GM19025 (cell line): ENCODE data around the gene CCDC88A.
"Not testable (repeated sequence)": the region's sequence is repeated elsewhere in the genome, so short reads cannot be mapped to it uniquely, and the experiment has no call there.

ENCODE experiments used
- ATAC-seq: cut with Tn5 transposase; IDR thresholded peaks from one replicate; pipeline ENCODE4 v1.9.1; 2021; ENCODE audit warnings: mild to moderate bottlenecking, low read depth, moderate library complexity; ENCODE audit not compliant: unreplicated experiment

CCDC88A gene

DNA sequence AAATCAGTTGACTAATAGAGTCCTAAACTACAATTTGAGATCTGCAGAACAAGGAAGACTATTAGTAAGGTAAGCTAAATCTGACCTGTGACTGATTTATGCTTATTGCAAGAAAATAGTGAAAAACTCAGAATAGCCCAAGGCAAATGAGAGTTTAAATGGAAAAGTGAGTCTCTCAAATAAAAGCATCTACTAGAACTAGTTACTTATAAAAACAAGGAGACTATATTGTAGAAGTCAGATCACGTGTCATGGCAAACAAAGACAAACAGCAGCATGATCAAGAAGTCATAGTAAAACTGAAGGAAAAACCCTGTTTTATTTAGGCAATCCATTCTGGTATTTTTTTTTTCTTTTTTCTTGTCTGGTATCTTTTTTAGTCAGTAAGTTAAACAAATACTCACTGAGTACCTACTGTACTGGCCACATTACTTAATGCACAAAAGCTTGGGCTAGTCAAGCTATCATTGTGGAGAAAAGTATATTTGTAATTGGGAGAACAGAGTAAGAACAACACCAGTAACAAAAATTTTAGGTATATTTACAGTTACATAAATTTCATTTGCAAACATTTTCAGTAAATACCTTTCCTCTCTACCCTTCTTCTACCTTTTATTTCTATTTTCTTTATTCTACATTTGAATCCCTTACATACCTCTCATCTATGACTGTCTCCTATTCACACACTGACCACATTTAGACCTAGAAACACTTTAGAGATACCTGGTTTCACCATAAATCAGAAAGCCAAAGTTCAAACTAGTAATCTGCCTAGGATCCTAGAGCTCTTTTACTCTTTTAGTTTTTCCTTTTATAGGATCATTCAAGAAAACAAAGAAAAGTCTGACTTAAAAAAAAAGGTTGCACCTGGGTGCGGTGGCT, 23.7 kb downstream of the CCDC88A start:
- no peak for ATAC-seq

DNA sequence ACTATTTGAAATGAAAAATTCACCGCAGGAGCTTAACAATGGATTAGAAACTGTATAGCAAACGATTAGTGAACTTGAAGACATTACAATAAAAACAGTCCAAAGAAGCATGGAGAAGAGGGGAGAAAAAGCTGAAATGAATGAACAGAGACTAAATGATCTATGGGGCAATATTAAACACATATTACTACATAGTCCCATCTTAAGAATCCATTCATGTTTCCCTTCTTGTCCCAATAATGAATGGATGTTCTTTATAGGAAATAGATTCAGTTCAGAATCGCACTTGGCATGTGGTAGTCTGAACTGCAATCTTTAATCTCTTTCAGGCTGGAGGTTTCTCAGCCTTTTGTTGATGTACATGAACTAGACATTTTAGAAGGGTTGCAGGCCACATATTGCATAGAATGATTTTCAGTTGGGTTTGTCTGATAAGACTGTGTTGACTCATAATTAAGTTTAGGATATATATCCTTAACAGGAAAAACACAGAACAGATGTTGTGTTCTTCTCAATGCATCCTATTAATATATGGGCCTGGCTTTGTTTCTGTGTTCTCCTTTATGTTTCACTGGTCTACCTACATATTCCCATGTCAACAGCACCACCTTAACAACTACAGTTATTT, 27.9 kb downstream of the CCDC88A start:
- no peak for ATAC-seq

DNA sequence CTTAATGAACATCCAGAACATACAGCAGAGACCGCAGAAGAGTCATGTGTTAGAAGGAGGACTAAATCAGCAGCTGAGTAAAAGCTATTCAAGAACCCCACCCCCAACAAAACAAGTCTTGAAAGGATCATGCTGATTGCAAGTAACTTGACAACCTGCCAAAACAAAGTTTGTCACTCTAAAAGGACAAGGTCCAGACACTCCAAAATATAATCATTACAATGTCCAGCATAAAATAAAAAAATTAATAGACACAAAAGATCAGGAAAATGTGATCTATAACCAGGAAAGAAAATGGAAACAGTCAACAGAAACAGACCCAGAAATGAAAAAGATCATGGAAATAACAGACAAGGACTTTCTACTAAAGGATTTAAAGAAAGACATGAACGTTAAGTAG, 28.5 kb downstream of the CCDC88A start:
- no peak for ATAC-seq

GRCh38 chr2:55385516-55385915, 34.1 kb downstream of the CCDC88A start:
- ATAC-seq: not testable (repeated sequence)

- ATAC-seq: no peak
Measured at GRCh38 chr2:55384786-55385185, 34.9 kb downstream of the CCDC88A start.

- no peak for ATAC-seq
Measured at GRCh38 chr2:55371376-55371775, 48.3 kb downstream of the CCDC88A start.

GRCh38 chr2:55370208-55370607, 49.4 kb downstream of the CCDC88A start:
- no peak for ATAC-seq

- ATAC-seq: no peak
Measured at GRCh38 chr2:55365303-55365702, 54.4 kb downstream of the CCDC88A start.

GRCh38 chr2:55364189-55365055, 55.2 kb downstream of the CCDC88A start:
- ATAC-seq: no peak

DNA sequence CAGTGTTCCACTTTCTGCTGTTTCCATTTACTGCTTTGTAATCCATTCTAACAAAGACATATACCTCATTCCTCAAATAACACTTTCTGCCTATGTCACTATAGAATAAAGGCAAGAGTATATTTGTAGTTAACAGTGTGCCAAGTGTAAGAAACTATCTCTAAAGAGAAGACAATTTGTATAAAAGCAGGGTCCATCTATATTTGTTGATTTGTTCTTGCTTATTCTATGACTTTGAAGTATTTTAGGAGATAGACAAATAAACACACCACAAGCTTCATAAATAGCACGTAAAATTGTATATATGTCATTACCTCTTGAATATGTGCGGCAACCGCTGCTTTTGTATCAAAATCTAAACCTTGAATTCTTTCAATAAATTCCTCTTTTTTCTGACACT, 56.0 kb downstream of the CCDC88A start:
- no peak for ATAC-seq

DNA sequence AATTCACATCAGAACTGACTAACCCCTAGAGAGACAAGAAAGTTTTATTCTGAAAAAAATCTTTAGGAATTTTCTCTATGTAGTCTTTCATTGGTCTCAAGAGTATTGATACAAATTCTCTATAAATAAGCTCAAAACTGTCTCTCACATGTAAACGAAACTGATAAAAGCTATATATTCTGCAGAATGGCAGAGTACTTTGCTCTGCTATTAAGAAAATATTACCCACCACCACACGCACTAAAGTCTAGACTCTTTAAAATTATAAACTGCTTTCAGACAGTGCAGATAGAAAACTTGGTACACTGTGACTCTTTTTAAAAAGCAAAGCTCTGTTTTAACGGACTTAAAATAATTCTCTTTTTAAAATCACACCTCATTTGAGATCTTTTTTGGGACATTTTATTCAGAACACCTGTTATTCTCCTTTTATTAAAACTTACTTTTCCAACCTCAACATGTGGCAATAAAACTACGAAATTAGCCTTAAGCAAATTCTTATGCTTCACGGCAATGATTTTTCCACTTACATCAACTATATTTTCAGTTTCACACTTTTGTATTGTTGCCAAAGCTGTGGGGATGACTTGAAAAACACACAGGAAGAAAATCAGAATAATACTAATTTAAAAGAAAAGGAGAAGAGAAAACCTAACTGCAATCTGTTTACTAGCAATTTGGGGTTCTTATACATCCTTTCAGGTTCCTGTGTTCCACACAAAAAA, 58.0 kb downstream of the CCDC88A start:
- ATAC-seq: no peak

DNA sequence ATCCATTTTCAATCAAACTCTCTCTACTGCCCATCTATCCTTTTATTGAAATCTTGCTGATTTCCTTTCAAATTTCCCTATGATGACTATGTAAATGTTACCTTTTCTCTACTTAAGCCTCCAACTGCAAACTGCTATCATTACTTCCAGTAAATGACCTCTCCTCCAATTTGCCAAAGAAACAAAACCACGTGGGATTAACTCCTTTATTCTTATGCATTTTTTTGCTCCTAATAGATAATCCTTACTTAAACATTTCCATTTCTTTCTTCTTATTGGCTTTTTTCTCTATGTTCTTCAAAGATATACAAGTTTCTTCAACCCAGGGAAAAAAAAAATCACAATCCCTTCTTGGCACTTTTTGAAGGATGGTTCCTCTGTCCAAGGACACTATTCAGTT, 61.2 kb downstream of the CCDC88A start:
- no peak for ATAC-seq

DNA sequence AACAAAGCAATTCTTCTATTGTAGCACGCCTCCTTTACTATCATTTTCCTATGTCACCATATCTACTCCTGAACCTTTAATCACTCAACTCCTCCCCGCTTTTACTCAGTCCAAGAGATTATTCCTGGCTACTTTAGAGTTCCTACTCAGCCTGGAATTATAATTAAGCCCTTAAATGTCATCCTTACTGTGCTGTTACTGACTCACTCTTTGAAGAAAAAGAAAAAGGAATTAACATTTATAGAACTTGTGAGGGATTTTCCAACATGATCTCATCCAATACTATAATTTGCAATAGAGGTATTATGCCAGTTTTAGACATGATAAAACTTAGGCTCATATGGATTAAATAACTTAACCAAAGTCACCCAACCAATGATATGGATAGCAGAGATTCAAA, 61.7 kb downstream of the CCDC88A start:
- ATAC-seq: no peak

DNA sequence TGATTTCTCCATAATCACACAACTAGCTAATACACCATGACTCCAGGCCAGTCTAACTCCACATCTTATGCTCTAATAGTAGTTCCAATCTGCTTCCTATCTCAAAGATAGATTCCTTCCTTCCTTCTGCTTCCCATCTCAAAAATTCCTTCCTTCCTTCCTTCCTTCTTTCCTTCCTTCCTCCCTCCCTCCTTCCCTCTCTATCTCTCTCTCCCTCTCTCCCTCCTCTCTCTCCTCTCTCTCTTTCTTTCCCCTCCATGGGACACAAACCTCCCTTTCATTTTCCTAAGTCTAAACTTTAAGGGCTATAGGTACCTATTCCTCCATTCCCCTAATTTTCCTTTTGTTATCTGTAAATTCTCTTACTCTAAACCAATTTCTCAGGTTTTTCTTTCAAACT, 62.5 kb downstream of the CCDC88A start:
- no peak for ATAC-seq

GRCh38 chr2:55356136-55356535, 63.5 kb downstream of the CCDC88A start:
- ATAC-seq: not testable (repeated sequence)

- no peak for ATAC-seq
Measured at GRCh38 chr2:55355451-55355850, 64.2 kb downstream of the CCDC88A start.

DNA sequence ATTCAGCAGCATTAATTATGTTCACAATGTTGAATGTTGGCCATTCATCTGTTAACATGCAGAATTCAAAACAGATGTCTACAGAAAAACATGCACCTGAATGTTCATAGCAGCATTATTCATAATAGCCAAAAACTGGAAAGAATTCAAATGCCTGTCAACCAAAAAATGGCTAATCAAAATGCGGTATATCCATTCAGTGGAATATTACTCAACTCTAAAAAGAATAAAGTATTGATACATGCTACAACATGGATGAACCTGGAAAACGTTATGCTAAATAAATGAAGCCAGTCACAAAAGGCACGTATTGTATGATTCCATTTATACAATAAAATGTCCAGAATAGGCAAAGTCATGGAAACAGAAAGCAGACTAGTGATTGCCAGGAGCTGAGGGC, 68.0 kb downstream of the CCDC88A start:
- ATAC-seq: no peak

DNA sequence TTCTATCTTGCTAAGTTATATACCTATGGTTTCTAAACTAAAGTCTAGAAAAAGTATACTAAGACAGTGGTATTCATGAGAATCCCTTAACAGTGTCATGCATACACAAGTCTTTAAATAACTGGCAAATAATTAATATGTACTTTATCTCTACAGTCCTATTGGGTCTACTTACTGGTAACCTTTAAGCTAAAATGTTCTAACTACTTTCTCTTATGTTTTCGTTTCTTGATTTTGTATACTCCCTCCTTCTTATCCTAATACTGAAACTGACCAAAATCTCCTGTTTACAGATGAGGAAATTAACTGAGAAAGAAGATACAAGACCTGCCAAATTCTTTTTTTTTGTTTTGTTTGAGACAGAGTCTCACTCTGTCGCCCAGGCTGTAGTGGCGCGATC, 74.6 kb downstream of the CCDC88A start:
- ATAC-seq: no peak

DNA sequence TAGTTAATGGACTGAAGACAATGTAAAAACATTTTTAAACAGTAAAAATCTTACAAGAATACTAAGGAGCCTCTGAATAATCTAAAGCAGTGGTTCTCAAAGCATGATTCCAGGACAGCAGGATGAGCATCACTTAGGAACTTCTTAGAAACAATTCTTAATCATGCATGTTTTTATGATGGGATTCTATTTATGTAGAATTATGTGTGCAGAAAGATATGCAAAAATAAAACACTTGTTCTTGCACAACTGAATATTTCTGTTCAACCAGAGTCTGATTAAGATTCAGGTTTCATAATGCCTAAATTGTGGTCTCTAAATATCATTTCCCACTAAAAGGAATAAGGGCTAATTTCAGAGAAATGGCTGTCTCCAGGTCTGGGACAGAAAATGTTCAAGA, 81.4 kb downstream of the CCDC88A start:
- no peak for ATAC-seq

- ATAC-seq: no peak
Measured at GRCh38 chr2:55334728-55335127, 84.9 kb downstream of the CCDC88A start.
